Pancreas (tissue), 10 donors: Measurements from ENCODE around the gene MRPL30. TPM values are rescaled to one million over a fixed set of nuclear protein-coding genes. Genes with fewer than 3 reads are reported as not detected.

Experiments used
- ATAC-seq, 4 donors: fragments of 200-7000 bp; cut with Tn5 transposase; one replicate each; pipeline versions ENCODE4 v1.8.0 to v1.9.1; 2020; ENCODE audit warnings: mild to moderate bottlenecking in 4 of 4, moderate library complexity in 4 of 4
- DNase-seq, 6 donors: peaks; one replicate each; pipeline ENCODE4 v3.0.0-alpha.2; 2020
- FAIRE-seq: peaks from 2 replicates; lab custom pipeline; 2012; peaks lifted over from hg19 to GRCh38; lab: Jason Lieb, UNC
- H3K27ac ChIP-seq, 4 donors: fragments of 200-600 bp; sonication (generic); 1 replicate in 3 of 4; 2 replicates in 1 of 4; pipeline versions ENCODE4 v1.5.0 to v1.8.0; 2020
- H3K27me3 ChIP-seq, 4 donors: fragments of 200-600 bp; one replicate each; pipeline ENCODE4 v1.8.0; 2021
- H3K36me3 ChIP-seq, 3 donors: fragments of 200-600 bp; sonication (generic) in 1 of 3; one replicate each; pipeline versions ENCODE4 v1.5.0 to v1.8.0; 2020 to 2021
- H3K4me1 ChIP-seq, 3 donors: fragments of 200-600 bp; one replicate each; pipeline ENCODE4 v1.8.0; 2021
- H3K4me3 ChIP-seq, 4 donors: fragments of 200-600 bp; sonication (generic) in 2 of 4; one replicate each; pipeline versions ENCODE4 v1.5.0 to v1.8.0; 2020 to 2021
- H3K9me3 ChIP-seq, 4 donors: fragments of 200-600 bp; one replicate each; pipeline ENCODE4 v1.8.0; 2021
- WGBS, 2 donors: extraction: QIAGEN DNeasy Blood & Tissue Kit; methylation state at CpG; one replicate each; pipeline ENCODE4 v1.1.7; 2013; 5-methylcytosine and 5-hydroxymethylcytosine counted together
- intact Hi-C, 3 donors: fragments of 100-400 bp; cut with DNase I; formaldehyde crosslinking; loops; one replicate each; pipeline versions ENCODE4 v1.11.1 to v1.14.2; 2022
- polyA plus RNA-seq, 2 donors: library from polyadenylated mRNA; stranded (reverse); fragments of 200-250 nt; gene quantifications; one replicate each; pipeline ENCODE4 v1.2.3, GENCODE V29; 2013
- total RNA-seq, 6 donors: library from RNA; stranded (reverse); fragmentation: NEBNext Ultra II Directional in 4 of 6; extraction: Animal tissue kit (Norgen Biotek cat#: 25700) in 4 of 6; gene quantifications; one replicate each; pipeline versions ENCODE4 v1.2.1 to v1.2.4, GENCODE V29; 2021 to 2023
- TF ChIP-seq, protein P1 (sequence below), 4 donors: fragments of 200-600 bp; sonication (generic) in 3 of 4; IDR thresholded peaks; one replicate each; pipeline versions ENCODE4 v1.5.0 to v1.8.0; 2021; ENCODE audit warnings: antibody characterized with exemption in 4 of 4
- donor health status: healthy with polysubstance abuse.
- donor health status: DM: no; HTN: no; CAD: no; lungs with moderate emphysema.
- donor health status: DM: no; HTN: no; CAD: no.
- donor health status: control.
- donor health status: control.
- donor health status: Bipolar disorder and iron deficiency.
- donor health status: DM: yes; HTN: yes; CAD: no.
- donor health status: DM: no; HTN: no; CAD: no.
- donor health status: DM: no; HTN: no; CAD: no.
- donor health status: DM: yes; HTN: yes; CAD: no.

MRPL30 gene
- total and polyA plus RNA-seq, 8 donors = 8.8 to 14.8 (median 11.8) TPM

DNA sequence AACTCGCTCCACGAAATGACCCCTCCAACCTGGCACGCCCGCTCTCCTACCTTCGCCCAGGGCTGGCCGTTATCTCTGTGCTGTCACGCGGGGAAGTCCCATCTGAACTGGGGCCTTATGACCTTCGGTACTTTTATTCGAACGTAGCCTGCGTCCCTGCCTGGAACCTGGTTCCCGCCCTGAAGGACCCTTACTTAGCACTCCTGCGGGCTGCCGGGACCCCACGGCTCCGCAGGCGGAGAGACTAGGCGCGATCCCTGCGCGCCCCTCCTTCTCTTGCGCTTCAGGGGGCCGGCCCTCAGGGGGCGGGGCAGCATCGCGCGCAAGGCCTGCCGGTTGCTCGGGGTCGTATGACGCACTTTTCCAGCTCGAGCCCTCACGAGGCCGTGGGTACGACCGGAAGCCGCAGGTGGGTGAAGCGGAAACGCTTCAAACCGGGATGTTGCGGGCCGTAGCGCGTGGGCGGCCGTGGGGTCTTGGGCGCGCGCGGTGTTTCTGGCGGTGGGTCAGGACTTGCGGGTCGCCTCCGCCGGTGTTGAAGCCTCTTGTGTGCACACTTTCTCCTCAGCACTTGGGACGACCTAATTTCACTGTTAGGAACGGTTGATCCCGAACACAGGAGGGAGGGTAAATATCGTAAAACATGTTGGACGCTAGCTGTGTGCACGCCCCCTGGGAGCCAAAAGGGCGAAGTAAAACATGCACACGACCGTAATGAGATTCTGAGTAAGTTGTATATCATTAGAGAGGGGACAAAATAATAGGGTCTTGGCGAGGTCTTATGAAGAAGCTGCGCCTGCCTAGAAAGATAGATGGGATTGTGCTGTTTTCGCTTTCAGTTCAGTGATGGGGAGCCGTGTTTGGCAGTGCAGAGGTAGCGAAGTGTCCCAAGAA, 26.1 kb upstream of the MRPL30 start, which contains the start of the genes LIPT1 and TSGA10:
Gene LIPT1 (plus strand): TSS at position 325 of the 894 bp plus-strand sequence. CDS start 6,991 bp downstream, outside the sequence.
Gene TSGA10 (minus strand): TSS at position 300 of the 894 bp plus-strand sequence. CDS start 45,503 bp downstream, outside the sequence.
- FAIRE-seq = no peak
- Histone ChIP-seq H3K4me3 (peak within 1 kb of the TSS; percentile 49 to 61 (median 59)), H3K27me3 (no peaks in the 10 kb centered on the region), H3K27ac (peak within 1 kb of the TSS; percentile 74 to 96 (median 88)), H3K4me1 (peaks cover 0 to 5% (median 4%) of the 10 kb centered on the region in 3 donors), H3K36me3 (no peaks in the 10 kb centered on the region), H3K9me3 (no peaks in the 10 kb centered on the region)
- peak; percentile 98 to 99 (median 98) for ATAC-seq
- intact Hi-C loops = no loop called here
- peak; percentile 88 to 95 (median 90) for DNase-seq
- 0 to 1% methylated on average over 70 of the region's 70 CpGs for WGBS, 2 donors
- TF ChIP-seq, protein P1, sequence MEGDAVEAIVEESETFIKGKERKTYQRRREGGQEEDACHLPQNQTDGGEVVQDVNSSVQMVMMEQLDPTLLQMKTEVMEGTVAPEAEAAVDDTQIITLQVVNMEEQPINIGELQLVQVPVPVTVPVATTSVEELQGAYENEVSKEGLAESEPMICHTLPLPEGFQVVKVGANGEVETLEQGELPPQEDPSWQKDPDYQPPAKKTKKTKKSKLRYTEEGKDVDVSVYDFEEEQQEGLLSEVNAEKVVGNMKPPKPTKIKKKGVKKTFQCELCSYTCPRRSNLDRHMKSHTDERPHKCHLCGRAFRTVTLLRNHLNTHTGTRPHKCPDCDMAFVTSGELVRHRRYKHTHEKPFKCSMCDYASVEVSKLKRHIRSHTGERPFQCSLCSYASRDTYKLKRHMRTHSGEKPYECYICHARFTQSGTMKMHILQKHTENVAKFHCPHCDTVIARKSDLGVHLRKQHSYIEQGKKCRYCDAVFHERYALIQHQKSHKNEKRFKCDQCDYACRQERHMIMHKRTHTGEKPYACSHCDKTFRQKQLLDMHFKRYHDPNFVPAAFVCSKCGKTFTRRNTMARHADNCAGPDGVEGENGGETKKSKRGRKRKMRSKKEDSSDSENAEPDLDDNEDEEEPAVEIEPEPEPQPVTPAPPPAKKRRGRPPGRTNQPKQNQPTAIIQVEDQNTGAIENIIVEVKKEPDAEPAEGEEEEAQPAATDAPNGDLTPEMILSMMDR (IDR thresholded peaks at IDR 0.05) = no peak

DNA sequence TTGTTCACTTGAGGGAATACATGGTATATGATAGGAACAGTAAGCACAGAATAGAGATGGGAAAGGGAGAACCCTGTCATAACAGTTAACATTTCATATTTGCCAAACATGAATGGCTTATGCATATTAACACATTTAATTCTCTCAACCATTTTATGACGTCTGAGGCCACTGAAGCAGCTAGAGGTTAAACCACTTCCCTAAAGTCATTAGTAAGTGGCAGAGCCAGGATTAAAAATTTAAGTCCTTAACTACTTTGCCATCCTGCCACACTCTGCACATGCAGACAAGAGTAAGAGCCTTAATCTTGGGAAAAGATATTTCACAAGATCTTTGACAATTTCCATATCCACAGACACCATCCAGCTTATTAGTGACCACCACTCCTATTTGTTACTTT, 24.1 kb upstream of the MRPL30 start:
- TF ChIP-seq, protein P1 (IDR thresholded peaks at IDR 0.05) = no peak
- H3K27ac ChIP-seq = no peak overlapping the region
- DNase-seq (no peak), ATAC-seq (no peak), FAIRE-seq (no peak)
- H3K4me1 ChIP-seq = peaks cover 0 to 5% (median 4%) of the 10 kb centered on the region in 3 donors
- no peaks in the 10 kb centered on the region for H3K9me3 ChIP-seq
- no peaks in the 10 kb centered on the region for H3K27me3 ChIP-seq
- H3K36me3 ChIP-seq = no peaks in the 10 kb centered on the region
- WGBS, 2 donors = 78 to 86% methylated on average over 1 of the region's 1 CpG
- intact Hi-C loops = no loop called here
- no peak overlapping the region for H3K4me3 ChIP-seq

DNA sequence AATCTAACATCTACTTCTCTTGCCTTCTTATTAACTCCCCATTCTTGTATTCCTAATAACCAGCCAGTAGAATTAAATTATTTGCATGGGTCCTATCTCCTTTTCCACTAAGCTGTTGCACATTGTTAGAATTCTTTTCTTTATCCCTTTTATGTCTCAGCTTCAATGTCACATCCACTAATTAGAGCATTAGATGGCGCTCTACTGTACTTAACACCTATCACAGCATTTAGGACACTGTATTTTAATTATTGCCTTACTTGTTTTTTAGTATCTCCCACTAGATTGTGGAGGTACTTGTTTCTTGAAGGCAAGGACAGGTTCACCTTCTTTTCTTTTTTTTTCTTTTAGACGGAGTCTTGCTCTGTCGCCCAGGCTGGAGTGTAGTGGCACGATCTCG, 22.4 kb upstream of the MRPL30 start:
- 93 to 95% methylated on average over 5 of the region's 5 CpGs for WGBS, 2 donors
- FAIRE-seq (no peak), DNase-seq (no peak), ATAC-seq (no peak)
- H3K27ac ChIP-seq = no peak overlapping the region
- no peaks in the 10 kb centered on the region for H3K9me3 ChIP-seq
- no peak overlapping the region for H3K4me3 ChIP-seq
- H3K27me3 ChIP-seq = no peaks in the 10 kb centered on the region
- TF ChIP-seq, protein P1 (IDR thresholded peaks at IDR 0.05) = no peak
- no peaks in the 10 kb centered on the region for H3K36me3 ChIP-seq
- intact Hi-C loops = no loop called here
- H3K4me1 ChIP-seq = peaks cover 0 to 4% (median 4%) of the 10 kb centered on the region in 3 donors

DNA sequence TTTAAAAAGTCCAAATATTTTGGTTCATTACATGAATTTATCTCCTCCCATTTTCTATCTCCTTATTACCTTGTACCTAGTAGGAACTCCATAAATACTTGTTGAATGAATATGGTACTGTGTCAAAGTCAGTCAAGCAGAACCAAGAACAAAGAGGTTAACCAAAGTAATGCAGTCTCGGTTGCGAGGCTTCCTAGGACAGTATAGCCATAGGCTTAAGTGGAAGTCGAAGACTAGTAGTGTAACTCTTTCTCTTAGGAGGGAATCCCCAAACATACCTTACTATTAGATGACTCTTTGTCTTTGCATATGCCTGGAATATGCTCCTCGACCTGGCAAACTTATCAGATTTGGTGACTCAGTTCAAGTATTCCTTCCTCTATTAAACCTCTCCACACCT, 21.4 kb upstream of the MRPL30 start:
- no peak for DNase-seq
- ATAC-seq = no peak
- Histone ChIP-seq H3K4me1 (peaks cover 0 to 4% (median 0%) of the 10 kb centered on the region in 3 donors), H3K9me3 (no peaks in the 10 kb centered on the region), H3K36me3 (no peaks in the 10 kb centered on the region), H3K27ac (no peak overlapping the region), H3K27me3 (no peaks in the 10 kb centered on the region), H3K4me3 (no peak overlapping the region)
- 85 to 91% methylated on average over 4 of the region's 4 CpGs for WGBS, 2 donors
- TF ChIP-seq, protein P1 (IDR thresholded peaks at IDR 0.05) = no peak
- no peak for FAIRE-seq
- intact Hi-C loops = no loop called here
